ENCODE results near the gene MRPS10. TPM values are rescaled to one million over a fixed set of nuclear protein-coding genes. Genes with fewer than 3 reads are reported as not detected.
"Not testable (repeated sequence)": the region's sequence is repeated elsewhere in the genome, so short reads cannot be mapped to it uniquely, and the experiment has no call there.

MRPS10 gene
- polyA plus RNA-seq, 3 donors, result 9.2 to 33.0 (median 31.4) TPM

DNA sequence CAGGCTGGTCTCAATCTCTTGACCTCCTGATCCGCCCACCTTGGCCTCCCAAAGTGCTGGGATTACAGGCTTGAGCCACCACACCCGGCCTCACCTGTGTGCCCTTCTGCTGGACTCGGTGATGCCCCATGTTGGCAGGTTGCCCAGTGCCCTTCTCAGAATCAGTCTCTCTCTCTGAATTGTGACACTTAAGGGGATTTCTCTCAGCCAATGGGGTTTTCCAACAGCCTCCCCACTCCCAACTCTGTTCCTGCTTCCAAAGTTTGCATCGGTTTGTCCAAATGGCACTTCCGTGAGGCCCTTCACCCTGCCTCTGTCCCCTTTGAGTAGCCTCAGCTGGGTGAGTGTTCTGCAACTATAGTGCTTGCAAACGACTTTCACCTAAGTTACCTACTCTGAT lies 3.1 kb upstream of the MRPS10 start:
- Histone ChIP-seq H3K9ac (ENCODE audit: insufficient read depth, low read length, poor library complexity, severe bottlenecking) (no peak overlapping the region), H3K9me3 (replicated peaks in 1 of 2; ENCODE audit: control insufficient read depth in 1 of 2, insufficient read depth in 1 of 2, low read length in 2 of 2) (no peaks in the 10 kb centered on the region), H3K4me3 (replicated peaks in 1 of 3; ENCODE audit: low read depth in 2 of 3, low read length in 3 of 3) (no peak overlapping the region), H3K79me2 (ENCODE audit: insufficient read depth, low read length) (peaks cover 18% of the 10 kb centered on the region), H3K27ac (ENCODE audit: low read depth in 1 of 2, low read length in 2 of 2) (no peak overlapping the region), H2AFZ (ENCODE audit: insufficient read depth, low read depth, low read length, poor library complexity, severe bottlenecking) (no peak overlapping the region), H3K4me2 (replicated peaks; ENCODE audit: extremely low read depth, low read length, poor library complexity, severe bottlenecking) (no peak overlapping the region), H3K36me3 (replicated peaks in 1 of 2; ENCODE audit: control insufficient read depth in 1 of 2, insufficient read depth in 2 of 2, low read length in 2 of 2) (no peaks in the 10 kb centered on the region), H4K20me1 (ENCODE audit: insufficient read depth, low read length) (no peaks in the 10 kb centered on the region), H3K4me1 (ENCODE audit: control insufficient read depth in 1 of 2, insufficient read depth in 2 of 2, low read length in 2 of 2) (peaks cover 12% of the 10 kb centered on the region in 2 donors), H3K27me3 (ENCODE audit: control insufficient read depth in 2 of 2, insufficient read depth in 2 of 2, low read length in 2 of 2) (no peaks in the 10 kb centered on the region)
- DNase-seq, result peak in 1 of 3 donors; percentile 27
- H3K4me1 Mint-ChIP-seq, result peaks cover 9% of the 10 kb centered on the region
- TF ChIP-seq, protein P1, sequence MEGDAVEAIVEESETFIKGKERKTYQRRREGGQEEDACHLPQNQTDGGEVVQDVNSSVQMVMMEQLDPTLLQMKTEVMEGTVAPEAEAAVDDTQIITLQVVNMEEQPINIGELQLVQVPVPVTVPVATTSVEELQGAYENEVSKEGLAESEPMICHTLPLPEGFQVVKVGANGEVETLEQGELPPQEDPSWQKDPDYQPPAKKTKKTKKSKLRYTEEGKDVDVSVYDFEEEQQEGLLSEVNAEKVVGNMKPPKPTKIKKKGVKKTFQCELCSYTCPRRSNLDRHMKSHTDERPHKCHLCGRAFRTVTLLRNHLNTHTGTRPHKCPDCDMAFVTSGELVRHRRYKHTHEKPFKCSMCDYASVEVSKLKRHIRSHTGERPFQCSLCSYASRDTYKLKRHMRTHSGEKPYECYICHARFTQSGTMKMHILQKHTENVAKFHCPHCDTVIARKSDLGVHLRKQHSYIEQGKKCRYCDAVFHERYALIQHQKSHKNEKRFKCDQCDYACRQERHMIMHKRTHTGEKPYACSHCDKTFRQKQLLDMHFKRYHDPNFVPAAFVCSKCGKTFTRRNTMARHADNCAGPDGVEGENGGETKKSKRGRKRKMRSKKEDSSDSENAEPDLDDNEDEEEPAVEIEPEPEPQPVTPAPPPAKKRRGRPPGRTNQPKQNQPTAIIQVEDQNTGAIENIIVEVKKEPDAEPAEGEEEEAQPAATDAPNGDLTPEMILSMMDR (IDR thresholded peaks at IDR 0.05), result no peak
- H3K9me3 Mint-ChIP-seq, result peaks cover 0 to 6% (median 0%) of the 10 kb centered on the region in 7 donors
- H3K27me3 Mint-ChIP-seq (ENCODE audit: low read depth in 3 of 3), result no peaks in the 10 kb centered on the region
- intact Hi-C loops (cut with micrococcal nuclease), result loop anchor here in 1 of 2 donors (10.0 kb wide), 1 partner anchor 324 kb away; no protein-coding TSS in a partner anchor
- peaks cover 0 to 6% of the 10 kb centered on the region in 2 donors for H3K36me3 Mint-ChIP-seq
- no peak overlapping the region for H3K4me3 Mint-ChIP-seq
- 95% methylated on average over 5 of the region's 6 CpGs for WGBS (ENCODE audit: insufficient coverage)
- H3K27ac Mint-ChIP-seq, result no peak overlapping the region

DNA sequence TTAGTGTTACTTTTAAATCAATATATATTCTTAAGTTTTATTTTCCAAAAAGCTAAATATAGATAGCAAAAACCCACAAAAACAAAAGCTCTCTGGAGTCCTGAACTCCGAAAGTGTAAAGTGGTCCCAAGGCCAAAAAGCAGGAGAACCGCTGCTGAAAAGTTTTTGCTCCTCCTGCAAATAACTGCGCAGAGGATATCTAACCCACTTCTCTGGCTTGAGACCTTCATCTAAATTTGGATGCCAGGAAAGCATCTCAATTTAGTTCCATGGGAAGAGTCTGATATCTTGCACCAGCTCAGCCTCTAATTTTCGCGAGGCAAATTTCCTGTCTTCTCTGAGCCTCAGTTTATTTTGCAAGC lies 523 bp downstream of the MRPS10 start:
- Histone ChIP-seq H3K79me2 (ENCODE audit: insufficient read depth, low read length) (peaks cover 36% of the 10 kb centered on the region), H3K4me3 (replicated peaks in 1 of 3; ENCODE audit: low read depth in 2 of 3, low read length in 3 of 3) (peak overlapping the region; percentile 81 to 97 (median 95)), H3K36me3 (replicated peaks in 1 of 2; ENCODE audit: control insufficient read depth in 1 of 2, insufficient read depth in 2 of 2, low read length in 2 of 2) (peaks cover 19 to 22% of the 10 kb centered on the region in 2 donors), H3K9me3 (replicated peaks in 1 of 2; ENCODE audit: control insufficient read depth in 1 of 2, insufficient read depth in 1 of 2, low read length in 2 of 2) (no peaks in the 10 kb centered on the region), H3K27ac (ENCODE audit: low read depth in 1 of 2, low read length in 2 of 2) (peak overlapping the region in 1 of 2 donors; percentile 86), H2AFZ (ENCODE audit: insufficient read depth, low read depth, low read length, poor library complexity, severe bottlenecking) (peak overlapping the region; percentile 94), H3K4me1 (ENCODE audit: control insufficient read depth in 1 of 2, insufficient read depth in 2 of 2, low read length in 2 of 2) (peaks cover 12% of the 10 kb centered on the region in 2 donors), H3K4me2 (replicated peaks; ENCODE audit: extremely low read depth, low read length, poor library complexity, severe bottlenecking) (peak overlapping the region; percentile 77), H3K27me3 (ENCODE audit: control insufficient read depth in 2 of 2, insufficient read depth in 2 of 2, low read length in 2 of 2) (no peaks in the 10 kb centered on the region), H4K20me1 (ENCODE audit: insufficient read depth, low read length) (no peaks in the 10 kb centered on the region), H3K9ac (ENCODE audit: insufficient read depth, low read length, poor library complexity, severe bottlenecking) (peak overlapping the region; percentile 76)
- H3K27ac Mint-ChIP-seq, result peak overlapping the region; percentile 92 to 98 (median 96)
- 17% methylated on average over 2 of the region's 5 CpGs for WGBS (ENCODE audit: insufficient coverage)
- H3K36me3 Mint-ChIP-seq, result peaks cover 13 to 18% of the 10 kb centered on the region in 2 donors
- peak overlapping the region; percentile 91 to 96 for H3K4me3 Mint-ChIP-seq
- TF ChIP-seq, protein P1 (IDR thresholded peaks at IDR 0.05), result no peak
- intact Hi-C loops (cut with micrococcal nuclease), result loop anchor here (5.0 to 10.0 kb wide), 3 partner anchors 330 to 675 kb away; partner anchors contain the start of genes PRICKLE4 (in 1 of the 2) and TOMM6 (in 1 of the 2)
- no peak for DNase-seq
- H3K4me1 Mint-ChIP-seq, result peaks cover 13% of the 10 kb centered on the region
- H3K27me3 Mint-ChIP-seq (ENCODE audit: low read depth in 3 of 3), result no peaks in the 10 kb centered on the region
- H3K9me3 Mint-ChIP-seq, result peaks cover 0 to 6% (median 0%) of the 10 kb centered on the region in 7 donors

DNA sequence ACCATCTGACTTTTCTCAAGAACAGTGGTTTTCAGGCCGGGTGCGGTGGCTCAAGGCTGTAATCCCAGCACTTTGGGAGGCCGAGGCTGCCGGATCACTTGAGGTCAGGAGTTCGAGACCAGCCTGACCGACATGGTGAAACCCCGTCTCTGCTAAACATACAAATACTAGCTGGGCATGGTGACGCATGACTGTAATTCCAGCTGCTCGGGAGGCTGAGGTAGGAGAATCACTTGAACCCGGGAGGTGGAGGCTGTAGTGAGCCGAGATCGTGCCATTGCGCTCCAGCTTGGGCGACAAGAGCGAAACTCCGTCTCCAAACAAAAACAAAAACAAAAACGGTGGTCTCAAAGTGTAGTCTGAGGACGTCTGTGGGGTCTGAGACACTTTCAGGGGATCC lies 1.2 kb downstream of the MRPS10 start:
- DNase-seq; H3K9me3 Mint-ChIP-seq; H3K27ac ChIP-seq (ENCODE audit: low read depth in 1 of 2, low read length in 2 of 2); H3K4me3 Mint-ChIP-seq; H3K27me3 ChIP-seq (ENCODE audit: control insufficient read depth in 2 of 2, insufficient read depth in 2 of 2, low read length in 2 of 2); H3K9ac ChIP-seq (ENCODE audit: insufficient read depth, low read length, poor library complexity, severe bottlenecking); H3K9me3 ChIP-seq (replicated peaks in 1 of 2; ENCODE audit: control insufficient read depth in 1 of 2, insufficient read depth in 1 of 2, low read length in 2 of 2); H2AFZ ChIP-seq (ENCODE audit: insufficient read depth, low read depth, low read length, poor library complexity, severe bottlenecking); H3K27me3 Mint-ChIP-seq (ENCODE audit: low read depth in 3 of 3); H4K20me1 ChIP-seq (ENCODE audit: insufficient read depth, low read length): not testable (repeated sequence)
- intact Hi-C loops (cut with micrococcal nuclease), result loop anchor here (5.0 to 10.0 kb wide), 3 partner anchors 331 to 676 kb away; partner anchors contain the start of genes PRICKLE4 (in 1 of the 2) and TOMM6 (in 1 of the 2)
- H3K36me3 ChIP-seq (replicated peaks in 1 of 2; ENCODE audit: control insufficient read depth in 1 of 2, insufficient read depth in 2 of 2, low read length in 2 of 2), result peaks cover 26 to 28% of the 10 kb centered on the region in 2 donors
- peak overlapping the region in 1 of 3 experiments; percentile 81 for H3K4me3 ChIP-seq (replicated peaks in 1 of 3; ENCODE audit: low read depth in 2 of 3, low read length in 3 of 3)
- H3K4me1 ChIP-seq (ENCODE audit: control insufficient read depth in 1 of 2, insufficient read depth in 2 of 2, low read length in 2 of 2), result peaks cover 12% of the 10 kb centered on the region in 2 donors
- WGBS (ENCODE audit: insufficient coverage), result 97% methylated on average over 15 of the region's 18 CpGs
- Mint-ChIP-seq H3K27ac (peak overlapping the region in 2 of 7 donors; percentile 56 to 76), H3K4me1 (peaks cover 13% of the 10 kb centered on the region), H3K36me3 (peaks cover 17 to 24% of the 10 kb centered on the region in 2 donors)
- H3K79me2 ChIP-seq (ENCODE audit: insufficient read depth, low read length), result peaks cover 36% of the 10 kb centered on the region
- H3K4me2 ChIP-seq (replicated peaks; ENCODE audit: extremely low read depth, low read length, poor library complexity, severe bottlenecking), result peak overlapping the region; percentile 77
